HG03442 (cell line): ENCODE results near the gene BNIP5.

ENCODE experiments used
- ATAC-seq: cut with Tn5 transposase; IDR thresholded peaks from one replicate; pipeline ENCODE4 v1.9.1; 2021; ENCODE audit warnings: mild to moderate bottlenecking, moderate library complexity; ENCODE audit not compliant: unreplicated experiment

Gene BNIP5

GRCh38 chr6:36336779-36337241 is at the start of gene BNIP5:
Gene BNIP5 (minus strand): TSS chr6:36336888. CDS start chr6:36330690, 6,198 bp downstream.
- no peak for ATAC-seq

- no peak for ATAC-seq
These were observed 47.4 kb upstream of the BNIP5 start for GRCh38 chr6:36384095-36384494.

- ATAC-seq: no peak
These were observed 46.9 kb upstream of the BNIP5 start for GRCh38 chr6:36383606-36384005.

GRCh38 chr6:36382976-36383375 is 46.3 kb upstream of the BNIP5 start:
- ATAC-seq: no peak

- no peak for ATAC-seq
These were observed 45.1 kb upstream of the BNIP5 start for GRCh38 chr6:36381502-36382389.

- ATAC-seq: no peak
These were observed 43.5 kb upstream of the BNIP5 start for GRCh38 chr6:36380166-36380565.

- ATAC-seq: no peak
These were observed 42.2 kb upstream of the BNIP5 start for GRCh38 chr6:36378936-36379335.

GRCh38 chr6:36378243-36378920 is 41.7 kb upstream of the BNIP5 start:
- no peak for ATAC-seq

- no peak for ATAC-seq
These were observed 40.9 kb upstream of the BNIP5 start for GRCh38 chr6:36377594-36377993.

GRCh38 chr6:36376742-36377141 is 40.1 kb upstream of the BNIP5 start:
- ATAC-seq: no peak

GRCh38 chr6:36376183-36376582 is 39.5 kb upstream of the BNIP5 start:
- ATAC-seq: no peak

- ATAC-seq: no peak
These were observed 39.0 kb upstream of the BNIP5 start for GRCh38 chr6:36375644-36376155.

GRCh38 chr6:36374972-36375371 is 38.3 kb upstream of the BNIP5 start:
- no peak for ATAC-seq

- ATAC-seq: no peak
These were observed 37.5 kb upstream of the BNIP5 start for GRCh38 chr6:36374194-36374593.

- ATAC-seq: no peak
These were observed 36.8 kb upstream of the BNIP5 start for GRCh38 chr6:36373368-36374019.

- ATAC-seq: no peak
These were observed 35.4 kb upstream of the BNIP5 start for GRCh38 chr6:36372088-36372487.

GRCh38 chr6:36371211-36371610 is 34.5 kb upstream of the BNIP5 start:
- no peak for ATAC-seq

GRCh38 chr6:36370638-36371037 is 34.0 kb upstream of the BNIP5 start:
- no peak for ATAC-seq

- ATAC-seq: no peak
These were observed 32.5 kb upstream of the BNIP5 start for GRCh38 chr6:36368921-36369865.

- no peak for ATAC-seq
These were observed 31.7 kb upstream of the BNIP5 start for GRCh38 chr6:36368421-36368820.
